ENCODE data around the gene HOXD4.
A peak's percentile ranks its signal among the peaks of the same experiment; 100 is the strongest.

The HOXD4 gene

DNA sequence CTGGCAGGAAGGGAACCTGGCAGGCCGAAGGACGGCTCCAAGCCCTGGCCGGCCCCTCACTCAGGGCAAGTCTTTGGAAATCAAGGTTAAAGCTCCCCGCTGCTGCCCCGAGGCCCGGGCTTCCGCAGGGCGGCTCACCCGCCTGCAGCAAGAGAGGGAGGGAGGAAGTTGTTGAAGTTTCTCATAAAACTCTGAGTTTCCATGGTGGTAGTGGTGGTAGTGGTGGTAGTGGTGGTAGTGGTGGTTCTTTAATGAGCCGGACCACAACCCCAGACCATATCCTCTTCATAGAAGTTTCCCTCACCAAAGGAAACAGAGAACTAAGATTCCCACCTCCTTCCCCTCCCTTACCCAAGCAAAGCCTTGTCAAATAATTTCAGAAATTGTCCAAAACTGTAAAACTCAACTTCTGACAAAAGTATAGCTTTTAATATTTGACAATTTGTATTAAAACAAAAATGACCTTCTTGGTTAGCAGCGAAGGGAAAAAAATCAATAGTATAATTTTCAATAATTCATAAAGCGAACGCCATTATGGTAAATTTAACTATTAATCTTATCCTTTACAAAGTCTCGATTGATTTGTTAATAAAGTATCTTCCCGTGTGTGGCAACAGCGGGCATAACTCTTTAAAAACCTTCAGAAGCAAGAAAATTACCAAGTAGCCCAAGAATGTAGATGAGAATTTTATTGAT is 36.3 kb upstream of the HOXD4 start:
- no peak for DNase-seq

DNA sequence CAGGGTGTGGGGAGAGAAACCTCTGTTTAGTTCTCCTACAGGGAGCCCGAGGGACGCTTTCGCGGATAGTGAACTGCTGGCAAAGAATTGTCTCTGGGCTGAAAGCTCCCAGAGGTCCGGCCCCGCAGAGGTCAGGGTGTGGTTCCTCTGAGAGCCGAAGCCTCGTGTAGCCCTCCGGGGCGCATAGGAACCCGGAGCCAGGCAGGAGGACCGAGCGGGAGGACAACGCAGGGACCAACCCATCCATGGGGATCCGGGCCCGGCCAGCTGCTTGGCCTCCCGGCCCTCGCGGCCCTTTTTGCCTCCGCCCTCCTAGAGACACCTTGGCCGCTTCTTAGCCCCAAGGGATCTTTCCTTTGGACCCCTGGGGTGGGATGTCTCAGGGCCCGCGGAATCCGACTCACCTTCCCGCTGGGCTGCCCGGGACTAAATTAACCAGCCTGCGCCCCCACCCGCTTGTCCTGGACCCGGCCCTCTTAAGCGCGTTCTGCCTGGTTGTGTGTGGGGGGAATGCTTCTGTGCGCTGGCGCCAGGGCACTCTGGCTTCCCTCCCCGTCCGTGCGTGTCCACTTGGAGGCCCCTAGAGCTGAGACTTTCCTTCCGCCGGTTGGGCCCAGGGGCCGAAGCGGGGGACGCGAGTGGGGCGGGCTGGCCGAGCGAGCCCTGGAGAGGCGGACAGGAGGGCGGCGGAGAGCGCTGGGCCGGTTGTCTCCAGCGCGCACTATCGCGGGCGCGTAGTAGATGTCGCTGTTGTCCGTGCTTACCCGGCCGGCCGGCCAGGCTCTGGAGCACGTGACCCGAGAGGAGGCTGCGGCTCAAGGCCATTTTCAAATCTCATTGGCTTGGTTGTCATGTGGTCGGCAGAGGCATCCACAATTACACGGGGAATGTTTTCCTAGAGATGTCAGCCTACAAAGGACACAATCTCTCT is 35.2 kb upstream of the HOXD4 start, which contains the start of gene HOXD10:
TSS of gene HOXD10 (plus strand) at position 896 of the 931 bp plus-strand sequence. CDS start 56 bp downstream, outside the sequence.
- peak; percentile 71 for DNase-seq

DNA sequence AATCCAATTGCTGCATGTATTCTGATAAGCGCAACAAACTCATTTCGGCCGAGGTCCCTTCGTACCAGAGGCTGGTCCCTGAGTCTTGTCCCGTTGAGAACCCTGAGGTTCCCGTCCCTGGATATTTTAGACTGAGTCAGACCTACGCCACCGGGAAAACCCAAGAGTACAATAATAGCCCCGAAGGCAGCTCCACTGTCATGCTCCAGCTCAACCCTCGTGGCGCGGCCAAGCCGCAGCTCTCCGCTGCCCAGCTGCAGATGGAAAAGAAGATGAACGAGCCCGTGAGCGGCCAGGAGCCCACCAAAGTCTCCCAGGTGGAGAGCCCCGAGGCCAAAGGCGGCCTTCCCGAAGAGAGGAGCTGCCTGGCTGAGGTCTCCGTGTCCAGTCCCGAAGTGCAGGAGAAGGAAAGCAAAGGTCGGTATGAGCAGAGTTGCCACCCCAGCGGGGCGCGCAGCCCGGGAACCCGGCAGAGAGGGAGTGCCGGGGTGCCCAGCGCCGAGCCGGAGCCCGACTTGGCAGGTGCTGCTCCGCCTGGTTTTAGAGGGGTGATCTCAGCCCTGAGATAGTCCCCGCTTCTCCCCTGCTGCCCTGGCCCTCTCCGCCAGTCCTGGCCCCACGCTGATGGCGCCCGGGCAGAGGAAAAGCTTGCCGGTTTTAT is 34.1 kb upstream of the HOXD4 start:
- no peak for DNase-seq

DNA sequence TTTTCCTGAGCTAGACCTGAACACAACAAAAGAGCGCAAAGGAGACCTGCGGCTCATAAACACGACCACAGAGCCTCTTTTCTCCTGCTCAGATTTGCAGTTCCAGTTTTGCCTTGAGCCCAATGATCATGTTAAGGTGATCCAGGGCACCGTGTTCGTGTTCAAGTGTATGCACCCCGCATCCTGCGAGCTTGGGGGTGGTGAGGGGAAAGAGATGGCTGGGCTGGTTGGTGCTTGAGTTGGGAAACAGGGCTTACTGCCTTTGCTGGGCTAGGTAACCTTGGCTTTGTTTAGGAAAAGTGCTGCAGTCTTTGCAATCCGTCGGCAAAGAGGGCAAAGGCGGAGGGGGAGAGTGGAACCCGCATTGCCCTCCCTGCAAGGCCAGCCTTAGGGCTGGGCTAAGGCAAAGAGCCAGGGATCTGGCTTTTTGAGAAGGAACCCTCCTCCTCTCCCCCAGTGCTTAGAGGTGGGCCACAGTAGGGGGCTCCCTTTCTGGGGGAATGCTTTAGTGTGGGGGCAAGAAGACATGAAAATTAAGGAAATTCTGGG is 33.5 kb upstream of the HOXD4 start:
- no peak for DNase-seq

DNA sequence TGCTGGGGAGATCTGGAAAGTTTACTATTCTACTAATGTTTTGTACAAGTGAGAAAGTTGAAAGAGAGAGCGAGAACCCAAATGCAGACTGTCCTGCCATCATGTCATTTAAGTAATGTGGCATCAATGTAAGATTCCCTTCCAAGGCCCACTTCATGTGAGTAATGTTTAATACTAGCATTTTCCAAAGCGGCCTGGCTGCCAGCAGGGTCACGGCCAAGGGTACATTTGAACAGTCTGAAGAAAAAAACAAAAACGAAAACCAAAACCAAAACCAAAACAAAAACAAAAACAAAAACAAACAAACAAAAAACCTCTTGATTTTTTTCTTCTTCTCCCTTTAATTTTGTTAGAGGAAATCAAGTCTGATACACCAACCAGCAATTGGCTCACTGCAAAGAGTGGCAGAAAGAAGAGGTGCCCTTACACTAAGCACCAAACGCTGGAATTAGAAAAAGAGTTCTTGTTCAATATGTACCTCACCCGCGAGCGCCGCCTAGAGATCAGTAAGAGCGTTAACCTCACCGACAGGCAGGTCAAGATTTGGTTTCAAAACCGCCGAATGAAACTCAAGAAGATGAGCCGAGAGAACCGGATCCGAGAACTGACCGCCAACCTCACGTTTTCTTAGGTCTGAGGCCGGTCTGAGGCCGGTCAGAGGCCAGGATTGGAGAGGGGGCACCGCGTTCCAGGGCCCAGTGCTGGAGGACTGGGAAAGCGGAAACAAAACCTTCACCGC is 32.6 kb upstream of the HOXD4 start:
- peak; percentile 85 for DNase-seq

DNA sequence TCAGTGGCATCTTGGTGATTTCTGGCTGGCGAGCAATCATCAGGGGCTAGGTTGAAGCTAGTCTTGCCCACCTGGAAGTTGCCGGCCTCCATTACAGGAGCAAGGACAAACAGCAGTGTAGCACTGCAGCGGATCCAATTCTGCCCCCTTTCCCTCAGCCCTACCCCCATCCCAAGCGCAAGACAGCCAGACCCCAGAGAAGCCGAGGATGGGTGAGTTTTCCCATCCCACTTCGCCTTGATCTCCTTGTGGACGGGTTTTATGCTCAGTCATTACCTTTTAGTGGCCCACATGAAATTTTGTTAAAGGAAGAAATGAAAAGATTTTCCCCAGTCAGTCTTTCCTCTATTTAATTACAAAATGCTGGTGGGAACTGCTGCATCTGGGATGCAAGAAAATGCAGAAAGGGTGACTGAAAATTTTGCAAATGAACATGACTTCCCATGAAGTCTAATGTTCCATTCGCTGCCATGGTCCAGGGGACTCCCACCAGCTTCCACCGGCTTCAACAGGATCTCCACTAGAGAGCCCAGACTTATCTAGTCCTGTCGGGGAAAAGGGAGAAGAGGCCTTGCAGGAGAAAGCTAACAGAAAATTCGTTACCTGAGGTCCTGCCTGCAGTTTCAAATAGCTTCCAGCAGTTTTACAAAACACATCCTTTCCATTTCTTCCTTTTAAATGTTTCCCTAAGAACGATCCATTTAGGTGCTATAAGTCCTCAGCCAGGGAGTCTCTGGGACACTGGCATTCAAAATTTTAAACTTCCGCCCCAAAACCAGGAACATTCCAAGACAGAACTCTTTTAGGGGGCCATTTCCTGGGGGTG is 30.8 kb upstream of the HOXD4 start:
- no peak for DNase-seq

DNA sequence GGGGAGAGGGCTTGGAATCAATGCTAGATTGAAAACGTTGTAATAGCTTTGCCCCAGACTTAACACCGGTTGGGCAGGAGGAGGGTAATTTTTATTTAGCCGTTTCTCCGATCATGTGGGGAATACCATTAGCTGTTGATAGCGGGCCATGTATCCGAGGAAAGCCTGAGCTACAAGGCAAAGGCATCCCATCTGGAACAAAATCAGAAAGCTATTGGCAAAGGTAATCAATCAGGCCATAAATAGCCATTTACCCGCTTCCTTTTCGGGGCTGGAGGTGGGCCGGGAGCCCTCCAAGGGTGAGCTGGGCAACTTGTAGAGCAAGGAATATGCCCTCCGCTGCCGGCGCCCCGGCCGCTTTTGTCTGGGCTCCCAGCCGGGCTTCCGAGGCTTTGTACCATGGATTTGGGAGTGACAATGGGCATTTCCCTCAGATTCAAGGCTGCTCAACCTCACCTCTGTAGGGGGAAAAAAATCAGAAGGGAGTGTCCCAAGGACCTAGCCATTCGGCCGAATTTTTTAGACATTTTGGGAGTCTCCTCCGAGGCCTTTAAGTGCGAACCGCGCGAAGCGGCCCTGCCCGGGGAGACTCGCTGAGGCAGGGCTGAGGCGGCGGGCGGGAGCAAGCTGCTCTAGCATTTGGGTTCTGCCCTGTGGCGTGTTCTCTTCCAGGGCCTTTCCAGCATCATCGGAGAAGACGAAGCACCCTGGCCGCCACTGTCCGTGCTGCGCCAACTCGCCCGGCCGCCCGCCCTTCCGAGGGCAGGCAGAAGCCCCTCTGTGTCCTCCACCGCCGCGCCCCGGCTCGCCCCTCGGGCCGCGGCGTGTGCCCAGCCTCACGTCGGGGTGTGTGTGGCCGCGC is 29.9 kb upstream of the HOXD4 start:
- no peak for DNase-seq

DNA sequence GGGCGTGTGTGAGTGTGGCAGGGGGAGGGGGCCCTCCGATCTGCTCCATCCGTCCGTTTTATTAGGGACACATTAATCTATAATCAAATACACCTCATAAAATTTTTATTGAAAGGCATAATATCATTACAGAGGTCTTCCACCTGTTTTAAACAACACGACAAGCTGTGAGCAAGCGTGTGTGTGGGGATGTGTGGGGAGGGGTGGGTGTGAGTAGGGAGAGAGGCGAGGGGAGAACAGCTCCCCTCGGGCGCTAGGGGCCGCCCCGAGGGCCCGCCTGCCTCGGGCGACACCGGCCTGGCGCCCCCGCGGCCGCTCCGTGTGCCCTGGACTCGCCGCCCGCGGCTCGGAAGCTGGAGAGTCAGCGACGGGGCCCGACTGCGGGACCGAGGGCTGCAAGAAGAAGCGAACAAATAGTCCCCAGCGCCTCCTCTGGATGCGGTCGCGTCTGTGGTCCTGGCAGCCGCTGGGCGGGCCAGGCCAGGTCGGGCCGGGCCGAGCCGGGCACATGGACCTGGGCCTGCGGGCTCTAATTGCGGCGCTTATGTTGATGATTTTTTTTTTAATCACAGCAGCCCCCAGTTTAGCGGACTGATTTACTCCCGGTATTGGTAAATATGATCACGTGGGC is 29.2 kb upstream of the HOXD4 start:
- peak; percentile 91 for DNase-seq

DNA sequence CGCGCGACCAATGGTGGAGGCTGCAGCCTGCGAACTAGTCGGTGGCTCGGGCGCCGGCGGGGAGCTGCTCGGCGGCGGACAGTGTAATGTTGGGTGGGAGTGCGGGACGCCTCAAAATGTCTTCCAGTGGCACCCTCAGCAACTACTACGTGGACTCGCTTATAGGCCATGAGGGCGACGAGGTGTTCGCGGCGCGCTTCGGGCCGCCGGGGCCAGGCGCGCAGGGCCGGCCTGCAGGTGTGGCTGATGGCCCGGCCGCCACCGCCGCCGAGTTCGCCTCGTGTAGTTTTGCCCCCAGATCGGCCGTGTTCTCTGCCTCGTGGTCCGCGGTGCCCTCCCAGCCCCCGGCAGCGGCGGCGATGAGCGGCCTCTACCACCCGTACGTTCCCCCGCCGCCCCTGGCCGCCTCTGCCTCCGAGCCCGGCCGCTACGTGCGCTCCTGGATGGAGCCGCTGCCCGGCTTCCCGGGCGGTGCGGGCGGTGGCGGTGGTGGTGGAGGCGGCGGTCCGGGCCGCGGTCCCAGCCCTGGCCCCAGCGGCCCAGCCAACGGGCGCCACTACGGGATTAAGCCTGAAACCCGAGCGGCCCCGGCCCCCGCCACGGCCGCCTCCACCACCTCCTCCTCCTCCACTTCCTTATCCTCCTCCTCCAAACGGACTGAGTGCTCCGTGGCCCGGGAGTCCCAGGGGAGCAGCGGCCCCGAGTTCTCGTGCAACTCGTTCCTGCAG is 28.5 kb upstream of the HOXD4 start, which contains the start of gene HOXD9:
TSS of gene HOXD9 (plus strand) at position 37 of the 728 bp plus-strand sequence. CDS start at position 87, 50 bp downstream.
- DNase-seq = no peak

DNA sequence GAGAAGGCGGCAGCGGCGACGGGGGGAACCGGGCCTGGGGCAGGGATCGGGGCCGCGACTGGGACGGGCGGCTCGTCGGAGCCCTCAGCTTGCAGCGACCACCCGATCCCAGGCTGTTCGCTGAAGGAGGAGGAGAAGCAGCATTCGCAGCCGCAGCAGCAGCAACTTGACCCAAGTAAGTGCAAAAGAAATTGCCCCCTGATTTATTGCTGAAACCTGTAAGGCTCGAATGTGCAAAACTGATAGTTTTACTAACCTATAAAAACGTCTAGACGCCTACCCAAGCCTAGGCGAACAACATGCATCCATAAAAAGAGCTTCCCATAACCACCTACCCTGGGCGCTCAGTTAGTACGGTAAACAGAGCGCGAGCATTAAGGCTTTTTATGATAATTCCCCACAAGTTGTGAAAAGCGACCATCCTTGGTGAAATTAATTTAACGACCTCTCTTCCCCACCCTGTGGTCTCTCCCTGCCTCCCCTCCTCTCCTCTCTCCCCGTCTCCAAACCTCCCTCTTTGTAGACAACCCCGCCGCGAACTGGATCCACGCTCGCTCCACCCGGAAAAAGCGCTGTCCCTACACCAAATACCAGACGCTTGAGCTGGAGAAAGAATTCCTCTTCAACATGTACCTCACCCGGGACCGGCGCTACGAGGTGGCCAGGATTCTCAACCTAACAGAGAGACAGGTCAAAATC is 27.8 kb upstream of the HOXD4 start:
- DNase-seq = no peak

DNA sequence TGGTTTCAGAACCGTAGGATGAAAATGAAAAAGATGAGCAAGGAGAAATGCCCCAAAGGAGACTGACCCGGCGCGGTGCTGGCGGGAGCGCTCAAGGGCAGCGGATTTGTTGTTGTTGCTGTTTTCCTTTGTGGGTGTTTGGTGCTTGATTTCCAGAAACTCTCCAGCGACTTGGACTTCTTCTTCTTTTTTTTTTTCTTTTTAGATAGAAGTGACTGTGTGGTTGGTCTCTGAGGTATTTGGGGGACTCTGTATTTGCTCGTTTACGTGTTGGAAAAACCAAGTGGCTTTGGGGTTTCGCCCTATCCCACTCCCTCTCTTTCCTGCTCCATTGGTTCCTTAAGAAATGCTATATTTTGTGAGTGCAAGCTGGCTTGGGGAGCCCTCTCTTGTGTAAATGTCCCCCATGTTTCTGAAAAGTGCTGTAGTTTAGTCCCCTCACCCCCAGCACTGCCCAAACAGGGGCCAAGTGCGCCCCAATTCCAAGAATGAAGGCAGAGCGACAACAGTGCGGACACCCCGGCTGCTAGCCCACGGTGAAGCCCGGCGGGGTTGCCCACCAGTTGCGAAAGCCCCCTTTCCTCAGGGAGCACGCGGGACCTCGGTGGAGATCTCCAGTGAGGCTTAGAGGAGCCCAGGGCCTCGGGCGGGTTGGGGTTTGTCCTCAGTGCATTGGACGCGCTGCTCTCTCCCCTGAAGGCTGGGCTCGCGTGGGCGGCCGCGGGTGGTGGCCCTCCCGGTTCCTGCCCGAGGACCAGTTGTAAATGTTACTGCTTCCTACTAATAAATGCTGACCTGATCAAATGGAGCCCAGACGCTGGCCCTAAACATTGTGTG is 27.0 kb upstream of the HOXD4 start:
- DNase-seq = no peak

DNA sequence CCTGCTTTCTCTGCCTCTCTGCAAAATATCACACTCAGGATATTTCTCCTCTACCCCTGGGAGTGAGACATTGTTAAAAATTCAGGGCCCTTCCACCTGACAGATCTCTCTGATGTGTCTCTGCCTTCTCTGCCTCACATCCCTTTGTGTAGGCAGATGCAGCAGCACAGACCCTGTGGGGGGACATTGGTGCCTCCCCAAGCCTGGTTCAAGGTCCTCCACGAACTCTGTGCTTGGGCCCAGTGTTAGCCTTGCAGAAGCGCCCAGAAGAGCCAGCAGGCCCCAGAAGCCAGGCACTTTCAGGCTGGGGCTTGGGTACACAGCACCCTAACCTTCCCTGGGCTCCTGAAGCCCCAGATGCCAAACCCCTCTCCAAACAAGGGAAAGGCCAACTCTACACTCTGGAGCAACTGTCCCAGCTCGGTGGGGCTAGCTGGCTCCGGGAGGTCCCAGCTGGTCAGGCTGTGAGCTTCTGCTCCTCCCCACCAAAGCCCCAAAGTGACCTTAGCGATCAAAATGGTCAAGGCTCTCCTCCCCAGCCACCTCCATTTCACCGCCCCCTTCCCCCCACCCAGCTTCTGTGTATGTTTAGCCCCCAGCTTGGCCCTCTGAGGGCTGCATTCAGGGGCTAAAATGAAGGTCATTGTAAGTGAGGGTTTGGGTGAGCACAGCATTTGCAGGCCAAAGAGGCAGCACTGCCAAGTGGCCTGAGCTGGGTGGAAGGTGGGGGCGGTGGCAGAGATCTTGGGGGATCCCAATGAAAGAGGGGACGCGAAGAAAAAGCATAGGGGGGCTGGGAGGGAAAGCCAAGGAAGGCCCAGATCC is 26.2 kb upstream of the HOXD4 start:
- DNase-seq = no peak

DNA sequence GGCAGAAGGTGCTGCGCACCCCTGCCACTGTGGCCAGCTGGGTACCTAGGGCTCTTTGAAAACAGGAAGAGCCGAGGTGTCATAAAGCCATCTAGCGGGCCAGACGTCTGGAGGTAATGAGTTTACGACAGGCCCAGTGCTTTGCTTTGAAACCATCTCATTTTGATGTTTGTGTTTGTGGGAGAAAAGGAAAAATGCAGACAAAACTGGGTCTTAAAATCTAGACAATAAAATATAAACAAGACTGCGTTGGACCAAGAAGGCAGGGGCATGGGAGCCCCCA is 25.6 kb upstream of the HOXD4 start:
- no peak for DNase-seq

DNA sequence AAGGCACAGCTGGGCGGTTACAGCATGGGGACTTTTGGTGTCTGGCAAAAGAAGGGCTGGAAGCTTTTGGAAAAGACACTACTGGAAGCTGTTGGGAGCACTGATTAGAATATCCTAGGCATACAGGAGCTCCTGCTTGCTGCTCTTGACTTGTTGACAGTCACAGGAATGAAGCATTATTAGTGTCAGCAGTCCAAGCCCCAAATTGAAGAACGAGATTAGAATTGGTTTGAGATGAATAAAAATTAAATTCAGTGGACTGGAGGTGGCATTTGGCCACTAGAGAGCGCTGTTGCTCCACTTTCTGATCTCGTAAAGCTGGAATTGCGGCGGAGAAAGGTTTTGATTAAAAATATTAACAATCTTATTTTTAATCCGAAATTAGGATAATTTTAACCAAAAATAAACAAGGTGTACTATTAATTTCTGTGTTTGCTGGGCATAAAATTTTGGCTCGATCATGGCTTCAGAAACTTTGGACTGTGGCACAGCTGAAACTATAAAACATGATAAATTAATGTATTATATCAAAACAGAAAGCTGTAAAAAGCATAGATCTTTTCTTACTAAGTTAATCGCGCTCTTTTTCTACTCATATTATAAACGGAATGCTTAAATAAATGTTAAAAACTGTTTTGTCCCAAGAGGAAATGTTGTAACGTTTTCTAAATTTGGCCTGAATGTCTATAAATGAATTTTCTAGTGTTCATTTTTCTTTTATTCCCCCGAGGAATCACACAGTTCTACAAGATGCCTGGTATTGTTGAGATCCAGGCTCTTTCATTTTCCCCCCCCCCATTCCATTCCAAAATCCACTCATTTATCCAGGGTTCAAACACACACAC is 24.2 kb upstream of the HOXD4 start:
- peak; percentile 62 for DNase-seq

DNA sequence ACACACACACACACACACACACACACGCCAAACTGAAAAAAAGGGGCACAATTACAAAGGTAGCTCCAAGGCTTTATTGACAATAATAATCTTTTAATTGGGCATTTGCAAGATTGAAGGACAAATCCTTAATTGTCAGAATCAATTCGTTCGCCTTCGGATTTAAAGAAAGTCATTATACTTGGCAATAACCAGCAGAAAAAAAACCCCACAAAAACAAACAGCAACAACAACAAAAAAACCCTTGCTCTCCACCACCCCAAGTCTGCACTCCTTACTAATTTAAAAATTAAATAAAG is 23.6 kb upstream of the HOXD4 start:
- no peak for DNase-seq

Measured in NCI-H1105 (cell line).